ENCODE results near the gene TIMM22. TPM values are rescaled to one million over a fixed set of nuclear protein-coding genes. Genes with fewer than 3 reads are reported as not detected.

Gene TIMM22
- total RNA-seq, 1 experiment from 2014 or later = 14.0 TPM

- ChIA-PET CTCF (no interaction called here), RAD21 (ENCODE audit: low non-redundant PET in 1 of 2, low total read pairs in 2 of 2, uncharacterized antibody in 2 of 2, unreplicated experiment in 2 of 2) (no interaction called here), POLR2A (no interaction called here)
- Histone ChIP-seq H3K79me2 (ENCODE audit: insufficient read depth, low read length) (peaks cover 18% of the 10 kb centered on the region), H3K27ac (ENCODE audit: low read depth, low read length) (no peak overlapping the region), H3K4me2 (ENCODE audit: low read length) (no peak overlapping the region), H2AFZ (ENCODE audit: low read depth, low read length, poor library complexity, severe bottlenecking) (no peak overlapping the region), H3K36me3 (ENCODE audit: control insufficient read depth in 1 of 2, insufficient read depth in 2 of 2, low read length in 2 of 2) (peaks cover 29 to 33% of the 10 kb centered on the region in 2 experiments), H3K9ac (ENCODE audit: low read length) (no peak overlapping the region), H4K20me1 (ENCODE audit: insufficient read depth) (peaks cover 4% of the 10 kb centered on the region; the same call in 1 of the 2 replicates), H3K9me2 (ENCODE audit: insufficient read depth) (no peaks in the 10 kb centered on the region), H3K9me3 (ENCODE audit: control insufficient read depth in 1 of 2, insufficient read depth in 1 of 2, low read depth in 1 of 2, low read length in 2 of 2) (no peaks in the 10 kb centered on the region), H3K4me1 (ENCODE audit: control insufficient read depth in 1 of 2, insufficient read depth in 2 of 2, low read length in 2 of 2) (peaks cover 2% of the 10 kb centered on the region in 2 experiments; a peak in 3 of 4 replicates), H3K27me3 (ENCODE audit: insufficient read depth, low read length) (no peaks in the 10 kb centered on the region), H3K4me3 (replicated peaks in 1 of 2; ENCODE audit: low read depth in 1 of 2, low read length in 2 of 2) (no peak overlapping the region)
- DNase-seq (ENCODE audit: low read depth, low spot score) = no peak
- intact Hi-C loops (cut with micrococcal nuclease) = no loop called here
- TF ChIP-seq CTCF (IDR thresholded peaks at IDR 0.05 in 2 of 3, conservative IDR thresholded peaks at IDR 0.05 in 1 of 3; ENCODE audit: borderline replicate concordance in 1 of 3, insufficient read depth in 1 of 3, low read depth in 2 of 3, low read length in 2 of 3) (no peak), ZFX (IDR thresholded peaks at IDR 0.05) (no peak), RAD21 (IDR thresholded peaks at IDR 0.05; ENCODE audit: low read depth) (no peak), FOSL1 (IDR thresholded peaks at IDR 0.05; ENCODE audit: low read depth) (no peak), EZH2 (IDR thresholded peaks at IDR 0.05) (no peak), EGR1 (IDR thresholded peaks at IDR 0.05; ENCODE audit: low read depth) (no peak), POLR2A (IDR thresholded peaks at IDR 0.05; ENCODE audit: borderline replicate concordance, extremely low read depth, insufficient read depth, insufficient read length) (no peak)
- no peak for ATAC-seq
- BruUV-seq (replicated peaks) = no TSS peak
Measured at GRCh38 chr17:1003633-1003971, 6.7 kb downstream of the TIMM22 start.

DNA sequence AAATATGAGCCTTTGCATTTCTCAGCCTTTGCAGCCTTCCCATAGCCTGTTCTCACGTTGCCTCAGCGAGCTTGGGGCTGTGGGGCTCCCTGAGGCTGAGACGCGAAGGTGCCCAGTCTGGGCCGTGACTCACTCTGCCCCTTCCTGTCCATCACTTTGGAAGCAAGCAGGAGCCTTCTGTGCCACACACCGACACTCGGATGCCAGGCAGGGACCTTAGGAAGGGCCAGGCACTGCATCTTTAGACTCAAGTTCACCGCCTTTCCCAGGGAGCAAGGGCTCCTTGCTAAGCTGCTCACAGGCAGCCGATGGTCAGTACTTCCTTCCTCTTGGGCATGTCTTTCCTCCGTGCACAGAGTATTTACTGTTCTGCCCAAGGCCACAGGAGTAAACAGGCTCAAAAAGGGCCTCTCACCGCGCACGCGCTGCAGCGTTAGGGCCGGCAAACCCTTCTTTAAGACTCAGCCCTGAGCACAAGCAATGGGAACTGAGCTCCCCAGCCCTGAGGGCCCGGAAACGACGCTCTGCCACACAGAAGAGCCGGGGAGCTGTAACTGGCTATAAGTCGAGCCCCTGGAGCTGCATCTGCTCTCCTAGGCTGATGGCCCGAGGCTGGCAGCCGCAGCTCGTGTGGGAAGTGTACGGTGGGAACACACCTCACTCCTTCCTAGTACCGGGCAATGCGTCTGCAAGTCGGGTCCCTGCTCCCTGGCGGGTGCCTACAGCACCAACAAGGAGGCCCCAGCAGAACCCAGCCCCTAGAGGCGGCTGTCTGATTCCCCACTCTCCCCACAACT, 7.2 kb downstream of the TIMM22 start:
- intact Hi-C loops (cut with micrococcal nuclease) = no loop called here
- H3K36me3 ChIP-seq (ENCODE audit: control insufficient read depth in 1 of 2, insufficient read depth in 2 of 2, low read length in 2 of 2) = peaks cover 29 to 33% of the 10 kb centered on the region in 2 experiments
- H3K9me3 ChIP-seq (ENCODE audit: control insufficient read depth in 1 of 2, insufficient read depth in 1 of 2, low read depth in 1 of 2, low read length in 2 of 2) = no peaks in the 10 kb centered on the region
- H3K27me3 ChIP-seq (ENCODE audit: insufficient read depth, low read length) = no peaks in the 10 kb centered on the region
- no peak for ATAC-seq
- RAD21 ChIA-PET (ENCODE audit: low non-redundant PET in 1 of 2, low total read pairs in 2 of 2, uncharacterized antibody in 2 of 2, unreplicated experiment in 2 of 2) = no interaction called here
- CTCF ChIA-PET = interaction anchor here (1.5 kb wide), 1 partner anchor 52 kb away, joined by 3 read pairs; no protein-coding TSS in a partner anchor
- no peak overlapping the region for H3K9ac ChIP-seq (ENCODE audit: low read length)
- no peak for DNase-seq (ENCODE audit: low read depth, low spot score)
- peaks cover 14% of the 10 kb centered on the region; the same call in 1 of the 2 replicates for H3K79me2 ChIP-seq (ENCODE audit: insufficient read depth, low read length)
- no peak overlapping the region for H2AFZ ChIP-seq (ENCODE audit: low read depth, low read length, poor library complexity, severe bottlenecking)
- peaks cover 4% of the 10 kb centered on the region; the same call in 1 of the 2 replicates for H4K20me1 ChIP-seq (ENCODE audit: insufficient read depth)
- H3K4me1 ChIP-seq (ENCODE audit: control insufficient read depth in 1 of 2, insufficient read depth in 2 of 2, low read length in 2 of 2) = no peaks in the 10 kb centered on the region
- H3K9me2 ChIP-seq (ENCODE audit: insufficient read depth) = no peaks in the 10 kb centered on the region
- POLR2A ChIA-PET = no interaction called here
- H3K4me3 ChIP-seq (replicated peaks in 1 of 2; ENCODE audit: low read depth in 1 of 2, low read length in 2 of 2) = no peak overlapping the region
- BruUV-seq (replicated peaks) = no TSS peak
- TF ChIP-seq CTCF (IDR thresholded peaks at IDR 0.05 in 2 of 3, conservative IDR thresholded peaks at IDR 0.05 in 1 of 3; ENCODE audit: borderline replicate concordance in 1 of 3, insufficient read depth in 1 of 3, low read depth in 2 of 3, low read length in 2 of 3) (no peak), CBX3 (IDR thresholded peaks at IDR 0.05; ENCODE audit: low read depth) (no peak), JUND (IDR thresholded peaks at IDR 0.05) (no peak), YY1 (IDR thresholded peaks at IDR 0.05; ENCODE audit: extremely low read depth, insufficient replicate concordance, low read depth, low read length) (no peak)
- TF ChIP-seq, protein P1, sequence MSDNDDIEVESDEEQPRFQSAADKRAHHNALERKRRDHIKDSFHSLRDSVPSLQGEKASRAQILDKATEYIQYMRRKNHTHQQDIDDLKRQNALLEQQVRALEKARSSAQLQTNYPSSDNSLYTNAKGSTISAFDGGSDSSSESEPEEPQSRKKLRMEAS (IDR thresholded peaks at IDR 0.05) = no peak
- H3K27ac ChIP-seq (ENCODE audit: low read depth, low read length) = no peak overlapping the region
- no peak overlapping the region for H3K4me2 ChIP-seq (ENCODE audit: low read length)

All from HCT116 (cell line).